BJ (cell line): Measurements from ENCODE around the gene LMAN1. TPM values are rescaled to one million over a fixed set of nuclear protein-coding genes. Genes with fewer than 3 reads are reported as not detected.

Experiments used
- CTCF ChIA-PET: fragments of 350-600 bp; formaldehyde crosslinking; extraction: SDS; loops from one replicate; lab custom pipeline; 2021; ENCODE audit warnings: antibody characterized with exemption, inconsistent platforms; lab: Yijun Ruan, JAX
- POLR2A ChIA-PET: fragments of 300-600 bp; sonication (Branson Sonifier 250); formaldehyde crosslinking; extraction: SDS; loops from one replicate; lab custom pipeline; 2021; ENCODE audit warnings: antibody characterized with exemption; lab: Charles Lee
- DNase-seq: peaks from one replicate; pipeline ENCODE4 v3.0.0-alpha.2; 2011; ENCODE audit warnings: low read depth
- H3K27me3 ChIP-seq: 2 replicates; pipeline ENCODE4 v1.6.0; 2011; ENCODE audit warnings: low read length; ENCODE audit not compliant: control insufficient read depth, insufficient read depth
- H3K36me3 ChIP-seq: 2 replicates; pipeline ENCODE4 v1.5.1; 2011; ENCODE audit warnings: low read length; ENCODE audit not compliant: control insufficient read depth, insufficient read depth
- H3K4me3 ChIP-seq: 2 replicates; pipeline ENCODE4 v1.5.1; 2011; ENCODE audit warnings: low read depth, mild to moderate bottlenecking, control low read depth, low read length
- polyA plus RNA-seq: library from polyadenylated mRNA; depleted of rRNA; stranded (reverse); fragments of >200 nt; gene quantifications from 2 replicates; pipeline ENCODE4 v1.2.3, GENCODE V29; 2011
- TF ChIP-seq, protein P1 (sequence below): IDR thresholded peaks from 2 replicates; pipeline ENCODE4 v1.5.1; 2011; ENCODE audit warnings: low read depth, mild to moderate bottlenecking, control low read depth, inconsistent platforms, low read length, moderate library complexity; ENCODE audit not compliant: insufficient read depth

The LMAN1 gene
- polyA plus RNA-seq, 1 experiment, result 65.3 TPM

- ChIA-PET CTCF (interaction anchor here (1.0 to 1.4 kb wide), 2 partner anchors 9 to 59 kb away, joined by 3 read pairs; no protein-coding TSS in a partner anchor), POLR2A (no interaction called here)
- DNase-seq, result peak; percentile 20
- H3K4me3 ChIP-seq, result no peak overlapping the region
- TF ChIP-seq, protein P1, sequence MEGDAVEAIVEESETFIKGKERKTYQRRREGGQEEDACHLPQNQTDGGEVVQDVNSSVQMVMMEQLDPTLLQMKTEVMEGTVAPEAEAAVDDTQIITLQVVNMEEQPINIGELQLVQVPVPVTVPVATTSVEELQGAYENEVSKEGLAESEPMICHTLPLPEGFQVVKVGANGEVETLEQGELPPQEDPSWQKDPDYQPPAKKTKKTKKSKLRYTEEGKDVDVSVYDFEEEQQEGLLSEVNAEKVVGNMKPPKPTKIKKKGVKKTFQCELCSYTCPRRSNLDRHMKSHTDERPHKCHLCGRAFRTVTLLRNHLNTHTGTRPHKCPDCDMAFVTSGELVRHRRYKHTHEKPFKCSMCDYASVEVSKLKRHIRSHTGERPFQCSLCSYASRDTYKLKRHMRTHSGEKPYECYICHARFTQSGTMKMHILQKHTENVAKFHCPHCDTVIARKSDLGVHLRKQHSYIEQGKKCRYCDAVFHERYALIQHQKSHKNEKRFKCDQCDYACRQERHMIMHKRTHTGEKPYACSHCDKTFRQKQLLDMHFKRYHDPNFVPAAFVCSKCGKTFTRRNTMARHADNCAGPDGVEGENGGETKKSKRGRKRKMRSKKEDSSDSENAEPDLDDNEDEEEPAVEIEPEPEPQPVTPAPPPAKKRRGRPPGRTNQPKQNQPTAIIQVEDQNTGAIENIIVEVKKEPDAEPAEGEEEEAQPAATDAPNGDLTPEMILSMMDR, result no peak
- no peaks in the 10 kb centered on the region for H3K27me3 ChIP-seq
- H3K36me3 ChIP-seq, result peaks cover 16% of the 10 kb centered on the region
These were observed 15.1 kb downstream of the LMAN1 start for GRCh38 chr18:59343926-59344325.

GRCh38 chr18:59340817-59341216, 18.2 kb downstream of the LMAN1 start:
- CTCF ChIA-PET, result no interaction called here
- Histone ChIP-seq H3K36me3 (peaks cover 10% of the 10 kb centered on the region), H3K4me3 (no peak overlapping the region), H3K27me3 (no peaks in the 10 kb centered on the region)
- POLR2A ChIA-PET, result no interaction called here
- TF ChIP-seq, protein P1, result no peak
- DNase-seq, result no peak

- DNase-seq, result no peak
- Histone ChIP-seq H3K4me3 (no peak overlapping the region), H3K36me3 (peaks cover 9% of the 10 kb centered on the region), H3K27me3 (no peaks in the 10 kb centered on the region)
- TF ChIP-seq, protein P1, result no peak
- CTCF ChIA-PET, result no interaction called here
- POLR2A ChIA-PET, result no interaction called here
These were observed 18.8 kb downstream of the LMAN1 start for GRCh38 chr18:59340312-59340711.

GRCh38 chr18:59332986-59333385, 26.1 kb downstream of the LMAN1 start:
- Histone ChIP-seq H3K27me3 (no peaks in the 10 kb centered on the region), H3K36me3 (peaks cover 5% of the 10 kb centered on the region), H3K4me3 (no peak overlapping the region)
- DNase-seq, result no peak
- POLR2A ChIA-PET, result no interaction called here
- TF ChIP-seq, protein P1, result no peak
- CTCF ChIA-PET, result interaction anchor here (1.8 kb wide), 1 partner anchor 13 kb away, joined by 5 read pairs; no protein-coding TSS in a partner anchor

DNA sequence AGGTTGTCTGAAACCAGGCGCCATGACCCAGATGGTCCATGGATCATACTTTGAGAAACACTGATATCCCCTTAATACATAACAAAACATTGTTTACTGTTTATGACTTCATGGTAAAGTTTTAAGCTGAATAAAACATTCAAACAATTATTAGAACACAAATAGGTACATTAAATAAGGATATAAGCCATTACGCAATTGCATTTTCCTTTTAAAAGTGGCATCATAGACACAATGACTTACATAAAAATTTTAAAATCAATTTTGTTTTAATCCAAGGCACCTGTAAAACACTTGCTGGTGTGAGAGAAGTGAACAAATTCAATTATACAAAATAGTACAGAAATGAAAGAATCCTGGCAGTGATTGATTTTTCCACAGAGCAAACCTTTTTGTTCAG, 30.4 kb downstream of the LMAN1 start:
- Histone ChIP-seq H3K27me3 (no peaks in the 10 kb centered on the region), H3K4me3 (no peak overlapping the region), H3K36me3 (peaks cover 8% of the 10 kb centered on the region)
- DNase-seq, result no peak
- CTCF ChIA-PET, result interaction anchor here (0.8 kb wide), 1 partner anchor 12 kb away, joined by 3 read pairs; no protein-coding TSS in a partner anchor
- POLR2A ChIA-PET, result no interaction called here
- TF ChIP-seq, protein P1, result no peak
